ENCODE measurements around the gene FAM163A.
A peak's percentile ranks its signal among the peaks of the same experiment; 100 is the strongest.
"Not testable (repeated sequence)": the region's sequence is repeated elsewhere in the genome, so short reads cannot be mapped to it uniquely, and the experiment has no call there.

The FAM163A gene

DNA sequence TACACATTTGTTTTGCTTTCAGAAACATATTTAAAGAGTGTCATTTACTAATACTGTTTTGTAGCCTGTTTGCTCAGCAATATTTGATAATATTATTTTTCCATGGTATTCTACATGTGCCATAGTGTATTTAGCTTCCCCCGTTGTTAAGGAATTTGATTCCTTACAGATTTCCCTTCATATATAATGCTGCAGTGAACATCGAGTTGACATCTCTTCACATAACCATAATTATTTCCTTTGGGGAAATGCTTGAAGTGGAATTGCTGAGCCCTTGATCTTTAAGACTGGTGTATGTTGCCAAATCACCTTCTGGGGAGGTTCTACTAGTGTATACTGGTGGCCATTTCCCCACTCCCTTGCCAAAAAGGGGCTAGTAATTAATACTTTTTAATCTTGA, 42.6 kb downstream of the FAM163A start:
- no peak for DNase-seq (ENCODE audit: low read depth)
- no peak overlapping the region for H3K4me3 ChIP-seq (ENCODE audit: low read depth, low read length)

DNA sequence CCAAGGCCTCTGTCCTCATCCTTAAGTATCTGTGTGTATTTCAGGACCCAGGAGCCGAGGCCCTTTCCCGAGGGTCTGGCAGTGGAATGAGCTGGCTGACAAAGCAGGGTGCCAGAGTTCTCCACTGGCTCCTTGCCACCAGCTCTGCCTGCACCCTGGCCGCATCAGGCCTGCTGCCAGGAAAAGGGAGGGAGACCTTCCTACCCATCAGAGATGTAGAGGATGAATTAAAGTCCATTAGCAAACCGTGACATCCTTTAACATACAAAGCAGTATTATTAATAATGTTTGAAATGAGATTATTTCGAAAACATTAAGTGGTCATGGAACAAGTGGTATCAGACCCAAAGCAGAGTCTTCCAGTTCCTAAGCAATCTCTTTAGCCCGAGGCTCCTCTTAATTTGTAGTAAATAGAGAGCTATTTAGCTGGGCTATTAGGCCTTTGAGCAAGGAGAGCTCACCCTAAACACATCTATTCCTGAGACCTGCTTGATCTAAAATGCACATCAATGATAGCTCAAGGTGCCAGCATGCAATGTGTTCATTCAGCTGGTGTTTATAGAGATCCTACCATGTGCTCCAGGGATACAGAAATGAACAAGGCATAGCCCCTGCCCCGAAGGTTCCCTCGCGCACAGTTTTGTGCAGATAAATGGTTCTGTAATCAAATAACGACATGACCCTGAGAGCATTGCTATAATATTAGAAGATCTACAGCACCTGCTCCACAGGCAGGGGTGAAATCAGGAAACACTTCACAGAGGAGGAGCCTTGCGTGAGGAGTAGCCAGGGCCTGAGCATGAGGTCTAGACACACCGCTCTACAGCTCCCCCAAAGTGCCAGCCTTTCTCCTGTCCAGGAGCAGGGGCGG, 44.0 kb downstream of the FAM163A start:
- no peak for DNase-seq (ENCODE audit: low read depth)
- no peak overlapping the region for H3K4me3 ChIP-seq (ENCODE audit: low read depth, low read length)

DNA sequence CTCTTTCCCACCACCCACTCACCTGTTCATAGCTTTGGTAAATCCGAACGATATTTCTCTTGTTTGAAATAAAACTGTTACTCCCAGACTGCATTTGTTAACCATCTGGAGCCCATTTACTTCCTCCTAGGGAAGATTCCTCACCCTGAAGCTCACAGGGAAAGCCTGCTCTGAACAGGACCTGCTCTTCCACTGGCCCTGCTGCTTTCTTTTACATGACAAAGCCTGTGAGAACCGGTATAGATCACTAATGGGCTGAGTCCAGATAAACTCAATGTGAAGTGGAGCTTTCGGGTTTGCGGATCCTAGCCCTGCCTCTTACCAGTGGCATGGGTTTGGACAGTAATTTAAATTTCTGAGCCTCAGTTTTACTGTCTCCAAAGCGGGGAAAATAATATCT, 45.2 kb downstream of the FAM163A start:
- no peak overlapping the region for H3K4me3 ChIP-seq (ENCODE audit: low read depth, low read length)
- no peak for DNase-seq (ENCODE audit: low read depth)

DNA sequence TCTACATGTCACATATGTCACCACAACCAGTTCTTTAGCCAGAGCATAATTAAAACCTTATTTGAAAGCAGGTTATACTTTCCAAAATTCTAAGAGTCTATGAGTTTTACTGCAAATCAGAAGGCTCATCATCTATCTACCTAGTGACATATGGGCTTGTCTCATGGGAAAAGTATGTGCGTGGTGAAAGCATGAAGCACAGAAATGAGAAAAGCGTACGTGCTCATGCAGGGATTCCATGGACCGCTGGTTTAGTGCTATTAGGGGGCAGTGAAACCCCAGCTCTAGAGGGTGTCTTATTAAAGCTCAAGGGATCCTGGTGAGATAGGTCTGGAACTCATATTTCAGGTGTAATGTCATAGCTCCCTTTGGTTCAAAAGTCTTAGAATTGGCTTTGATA, 50.2 kb downstream of the FAM163A start:
- no peak for DNase-seq (ENCODE audit: low read depth)
- no peak overlapping the region for H3K4me3 ChIP-seq (ENCODE audit: low read depth, low read length)

DNA sequence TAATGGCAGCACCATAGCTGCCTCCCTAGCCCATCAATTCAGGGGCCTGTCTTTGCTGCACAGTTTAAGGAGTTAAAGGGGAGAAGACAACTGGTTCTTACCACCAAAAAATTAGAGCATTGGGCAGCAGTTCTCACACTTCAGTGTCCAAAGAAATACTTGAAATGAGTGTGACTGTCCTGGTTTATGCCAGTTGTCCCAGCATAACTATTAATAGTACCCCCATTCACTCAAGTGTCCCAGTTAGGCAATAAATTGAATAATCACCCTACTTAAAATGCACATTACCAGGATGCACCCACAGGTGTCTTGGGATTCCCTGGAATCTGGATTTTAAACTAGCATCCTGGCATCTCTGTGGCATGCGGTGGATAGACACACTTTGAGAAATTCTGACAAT, 51.1 kb downstream of the FAM163A start:
- DNase-seq (ENCODE audit: low read depth), result no peak
- no peak overlapping the region for H3K4me3 ChIP-seq (ENCODE audit: low read depth, low read length)

DNA sequence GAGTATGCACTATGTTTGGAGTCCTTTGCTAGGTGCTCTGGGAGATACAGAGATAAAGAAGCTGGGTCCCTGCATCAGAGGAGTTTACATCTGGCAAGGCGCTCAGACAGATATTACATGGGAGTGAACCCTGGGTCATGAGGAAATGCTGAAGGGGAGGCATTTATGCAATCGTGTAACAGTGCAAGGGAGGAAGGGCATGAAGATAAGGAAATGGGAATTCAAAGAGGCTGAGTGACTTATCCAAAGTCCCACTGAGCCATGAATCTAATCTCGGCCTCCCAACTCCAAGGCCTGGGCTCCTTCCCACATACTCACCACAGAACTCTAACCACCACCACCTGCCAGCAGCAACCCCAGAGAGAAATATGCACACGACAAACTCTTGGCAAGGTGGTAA, 51.6 kb downstream of the FAM163A start:
- DNase-seq (ENCODE audit: low read depth), result no peak
- H3K4me3 ChIP-seq (ENCODE audit: low read depth, low read length), result no peak overlapping the region

DNA sequence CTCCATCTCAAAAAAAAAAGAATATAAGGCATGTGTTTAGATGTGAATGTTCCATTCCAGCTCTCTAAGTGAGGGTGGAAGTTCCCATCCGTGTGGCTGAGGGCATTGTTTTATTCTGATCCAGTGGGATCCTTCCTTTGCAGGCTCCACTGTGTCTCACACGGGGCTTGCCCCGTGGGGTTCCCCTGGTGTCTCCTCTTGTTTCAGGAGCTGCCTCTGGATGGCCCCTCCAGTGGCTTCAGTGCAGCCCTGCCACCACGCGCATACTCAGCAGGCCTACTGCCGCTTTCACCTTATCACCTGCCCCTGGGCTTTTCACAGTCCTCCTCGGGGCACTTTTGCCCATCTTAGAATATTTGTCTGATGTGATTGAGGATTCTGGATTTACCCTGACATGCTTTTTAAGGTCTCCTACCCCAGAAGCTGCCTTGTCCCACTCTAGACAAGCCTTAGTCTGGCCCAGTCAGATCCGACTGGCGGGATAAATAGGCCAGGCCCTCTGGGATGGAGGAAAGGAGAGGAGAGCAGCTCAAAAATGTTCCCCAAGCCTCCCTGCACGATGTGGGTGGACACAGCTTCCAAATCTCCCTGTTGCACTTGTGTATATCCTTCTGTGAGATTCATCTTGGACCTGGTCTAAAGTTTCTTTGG, 55.2 kb downstream of the FAM163A start:
- no peak for DNase-seq (ENCODE audit: low read depth)

DNA sequence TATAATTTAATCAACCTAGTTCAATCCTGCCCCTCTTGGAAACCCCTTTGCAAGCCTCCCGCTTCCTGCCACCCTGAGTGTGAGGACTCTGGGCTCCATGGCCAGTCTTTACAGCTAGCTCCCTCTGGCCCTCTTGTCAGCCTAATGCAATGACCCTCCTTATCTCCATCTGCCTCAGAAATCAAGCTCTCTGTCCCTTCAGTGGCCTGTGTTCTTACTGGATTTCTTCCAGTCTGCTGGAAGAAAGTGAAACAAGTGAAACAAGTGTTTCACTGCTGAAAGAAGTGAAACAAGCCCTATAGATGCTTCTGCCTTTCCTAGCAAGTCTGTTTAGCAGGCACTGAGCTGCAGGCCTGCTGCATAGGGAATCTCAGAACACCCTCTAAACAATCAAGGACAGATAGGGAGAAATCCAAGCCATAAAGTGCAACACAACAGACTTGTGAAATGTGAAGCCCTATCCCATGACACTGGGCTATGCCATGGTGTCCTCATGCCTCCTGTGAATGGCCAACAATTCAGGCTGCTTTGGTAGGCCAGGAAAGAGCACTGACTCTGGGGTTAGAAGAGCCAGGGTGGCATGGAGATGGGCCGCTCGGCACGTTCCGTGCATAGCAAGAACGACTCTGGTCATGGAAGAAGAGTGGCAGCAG, 55.9 kb downstream of the FAM163A start:
- DNase-seq (ENCODE audit: low read depth), result no peak

More for the DNA sequence above, 55.2 kb downstream of the FAM163A start:
- H3K4me3 ChIP-seq (ENCODE audit: low read depth, low read length), result no peak overlapping the region

DNA sequence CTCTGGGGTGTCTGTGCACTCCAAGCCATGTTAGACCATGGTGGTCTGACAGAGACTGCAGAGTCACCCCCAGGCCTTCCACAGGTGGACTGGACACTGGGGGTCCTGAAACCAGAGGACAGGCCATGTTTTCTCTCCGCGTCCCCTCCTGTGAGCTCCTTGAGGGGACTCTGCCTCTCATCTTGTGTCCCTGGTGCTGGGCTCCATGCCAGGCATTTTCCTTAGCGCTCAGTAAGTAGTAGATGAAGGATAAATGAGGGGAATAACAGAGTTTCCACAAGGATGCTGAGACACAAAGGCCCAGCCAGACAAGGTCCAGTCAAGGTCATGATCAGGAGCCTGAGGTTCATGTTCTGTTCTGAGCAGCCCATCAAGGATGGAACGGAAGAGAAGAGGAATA, 57.4 kb downstream of the FAM163A start:
- H3K4me3 ChIP-seq (ENCODE audit: low read depth, low read length), result no peak overlapping the region
- no peak for DNase-seq (ENCODE audit: low read depth)

More for the DNA sequence above, 55.9 kb downstream of the FAM163A start:
- H3K4me3 ChIP-seq (ENCODE audit: low read depth, low read length), result no peak overlapping the region

DNA sequence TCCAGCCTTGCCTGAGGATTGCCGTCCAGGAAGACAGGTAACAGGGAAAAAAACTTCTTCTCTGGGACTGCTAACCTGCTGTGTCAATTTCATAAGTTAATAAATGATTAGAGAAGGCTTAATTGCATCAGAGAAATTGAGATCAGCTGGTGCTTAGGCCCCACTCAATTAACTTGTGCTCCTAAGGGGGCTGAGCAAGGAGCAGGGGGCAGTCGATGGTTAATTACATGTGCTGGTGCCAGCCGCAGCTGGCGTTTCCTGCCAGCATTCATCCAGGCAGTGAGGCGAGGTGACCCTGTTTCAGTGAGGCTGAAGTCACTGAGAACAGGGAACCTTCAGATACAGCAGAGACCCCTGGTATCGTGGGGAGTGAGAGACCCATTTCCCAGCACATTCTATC, 60.0 kb downstream of the FAM163A start:
- no peak for DNase-seq (ENCODE audit: low read depth)
- H3K4me3 ChIP-seq (ENCODE audit: low read depth, low read length), result no peak overlapping the region

DNA sequence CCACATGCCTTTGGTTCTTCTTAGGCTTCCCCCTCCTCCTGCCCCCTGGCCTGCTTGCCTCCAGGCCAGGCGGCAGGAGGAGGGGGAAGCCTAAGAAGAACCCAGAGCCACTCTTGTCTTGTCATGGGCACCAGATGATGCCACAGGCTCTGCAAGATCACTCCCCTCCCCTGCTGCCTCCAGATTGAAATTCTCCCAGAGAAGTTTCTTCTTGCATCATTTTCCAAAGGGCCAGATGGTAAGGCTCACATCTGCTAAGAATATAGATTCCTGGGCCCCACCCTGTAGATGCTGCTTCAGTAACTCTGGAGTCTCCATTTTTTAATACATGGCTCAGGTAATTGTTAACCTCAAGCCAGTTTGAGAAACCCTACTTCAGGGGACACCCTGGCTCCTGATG, 60.8 kb downstream of the FAM163A start:
- no peak for DNase-seq (ENCODE audit: low read depth)
- H3K4me3 ChIP-seq (ENCODE audit: low read depth, low read length), result no peak overlapping the region

DNA sequence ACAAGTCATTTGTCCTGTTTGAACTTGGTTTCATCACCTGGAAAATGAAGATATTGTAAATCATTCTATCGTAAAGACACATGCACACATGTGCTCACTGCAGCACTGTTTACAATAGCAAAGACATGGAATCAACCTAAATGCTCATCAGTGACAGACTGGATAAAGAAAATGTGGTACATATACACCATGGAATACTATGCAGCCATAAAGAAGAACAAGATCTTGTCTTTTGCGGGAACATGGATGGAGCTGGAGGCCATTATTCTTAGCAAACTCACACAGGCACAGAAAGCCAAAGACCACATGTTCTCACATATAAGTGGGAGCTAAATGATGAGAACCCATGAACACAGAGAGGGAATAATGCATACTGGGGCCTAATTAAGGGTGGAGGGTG, 61.3 kb downstream of the FAM163A start:
- not testable (repeated sequence) for H3K4me3 ChIP-seq (ENCODE audit: low read depth, low read length); DNase-seq (ENCODE audit: low read depth)

DNA sequence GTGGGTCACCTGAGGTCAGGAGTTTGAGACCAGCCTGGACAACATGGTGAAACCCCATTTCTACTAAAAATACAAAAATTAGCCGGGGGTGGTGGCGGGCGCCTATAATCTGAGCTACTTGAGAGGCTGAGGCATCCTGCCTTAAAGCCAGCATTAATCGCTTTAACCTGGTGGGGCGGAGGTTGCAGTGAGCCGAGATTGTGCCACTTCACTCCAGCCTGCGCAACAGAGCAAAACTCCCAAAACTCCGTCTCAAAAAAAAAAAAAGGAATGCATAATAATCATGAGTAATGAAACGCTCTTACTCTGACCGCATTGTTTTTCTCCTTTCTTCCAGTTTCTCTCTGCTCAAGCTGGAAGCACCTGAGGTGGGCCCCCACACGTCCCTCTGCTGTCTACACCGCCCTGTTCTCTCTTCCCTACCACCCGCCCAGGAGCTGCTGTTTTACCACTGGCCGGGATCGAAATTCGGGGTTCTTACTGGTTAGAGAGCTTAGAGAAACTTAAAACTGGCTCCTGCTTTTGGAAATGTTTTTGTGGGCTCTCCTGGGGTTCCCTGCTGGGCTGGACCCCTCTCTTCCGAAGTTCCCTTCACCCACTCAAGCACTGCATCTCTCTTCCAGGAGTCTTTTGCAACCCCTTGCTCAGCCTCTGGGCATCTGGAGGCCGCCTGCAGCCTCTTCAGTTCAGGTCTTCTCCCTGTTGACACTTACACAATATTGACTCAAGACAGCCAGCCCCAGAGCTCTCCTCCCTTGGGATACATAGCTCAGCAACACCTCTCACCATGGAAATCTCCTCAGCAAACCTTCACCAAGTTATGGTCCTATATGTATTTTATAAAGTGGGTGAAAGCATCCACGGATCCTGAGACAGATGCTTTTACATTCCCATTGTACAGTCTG, 62.5 kb downstream of the FAM163A start:
- no peak overlapping the region for H3K4me3 ChIP-seq (ENCODE audit: low read depth, low read length)
- DNase-seq (ENCODE audit: low read depth), result no peak

DNA sequence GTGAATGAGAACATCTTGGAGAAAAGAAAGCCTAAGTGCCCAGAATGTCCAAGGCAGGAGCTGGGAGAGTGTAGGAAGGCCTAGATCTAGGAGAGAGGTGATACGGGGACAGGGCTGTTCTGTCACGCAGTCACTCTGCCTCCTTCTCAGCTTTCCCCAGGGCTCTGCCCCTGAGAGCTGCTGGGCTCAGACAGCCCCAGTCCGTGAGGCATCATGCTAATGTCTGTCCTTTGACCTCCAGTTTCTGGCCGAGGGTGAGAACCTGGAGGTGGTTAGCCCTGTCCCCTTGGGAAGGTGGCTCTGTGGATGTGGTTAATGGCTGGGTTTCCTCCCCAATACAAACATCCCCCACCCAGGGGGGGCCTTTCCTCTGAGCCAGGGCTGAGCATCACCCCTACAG, 63.2 kb downstream of the FAM163A start:
- DNase-seq (ENCODE audit: low read depth), result no peak
- no peak overlapping the region for H3K4me3 ChIP-seq (ENCODE audit: low read depth, low read length)

DNA sequence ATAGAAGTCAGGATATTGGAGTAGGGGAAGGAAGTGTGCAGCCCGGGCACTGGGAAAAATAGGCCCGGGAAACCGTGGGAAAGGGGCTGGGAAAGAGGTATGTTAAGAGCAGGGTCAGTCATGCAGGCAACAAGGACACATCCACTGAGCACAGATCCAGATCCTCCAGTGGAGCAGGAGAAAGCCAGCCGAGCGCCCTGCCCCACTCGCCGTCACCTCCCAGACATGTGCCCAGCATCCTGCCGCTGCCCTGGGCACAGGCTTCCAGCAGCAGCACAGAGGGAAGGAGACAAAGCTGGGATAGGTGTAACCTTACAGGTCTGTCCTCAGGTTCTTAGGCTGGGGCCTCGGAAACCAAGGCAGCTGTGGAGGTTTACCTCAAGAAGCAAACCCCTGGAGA, 64.2 kb downstream of the FAM163A start:
- no peak for DNase-seq (ENCODE audit: low read depth)
- H3K4me3 ChIP-seq (ENCODE audit: low read depth, low read length), result no peak overlapping the region

DNA sequence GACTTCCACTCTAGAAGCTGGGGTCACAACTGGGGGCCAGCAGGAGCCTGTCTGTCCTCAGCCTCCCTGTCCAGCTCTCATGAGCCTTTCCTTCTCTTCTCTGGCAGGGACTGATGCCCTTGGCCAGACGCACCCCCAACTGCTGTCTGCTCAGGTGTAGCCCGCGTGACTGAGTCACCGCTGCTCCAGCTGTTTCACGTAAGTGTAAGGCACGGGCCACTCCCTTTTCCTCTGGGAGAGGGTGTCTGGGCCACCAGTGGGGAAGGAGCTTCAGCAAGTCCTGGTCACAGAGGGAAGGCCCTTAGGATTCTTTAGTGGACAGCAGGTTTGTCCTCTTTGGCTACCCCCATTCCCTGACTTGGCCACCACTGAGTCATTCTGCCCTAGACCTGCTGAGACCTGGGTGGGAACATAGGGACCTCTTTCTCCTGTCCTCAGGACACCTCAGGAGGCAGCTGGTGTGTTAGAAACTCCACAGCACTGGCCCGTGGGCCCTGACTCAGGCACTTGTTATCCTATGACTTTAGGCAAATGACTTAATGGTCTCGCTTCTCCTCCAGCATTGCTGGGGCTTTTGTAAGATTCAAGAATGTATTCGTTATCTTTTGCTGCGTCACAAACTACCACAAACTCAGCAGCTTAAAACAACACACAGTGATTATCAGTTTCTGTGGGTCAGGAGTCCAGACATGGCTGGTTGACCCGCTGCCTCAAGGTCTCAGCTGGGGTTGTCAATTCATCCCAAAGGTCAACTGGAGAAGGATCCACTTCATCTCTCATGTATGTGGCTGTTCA, 64.8 kb downstream of the FAM163A start:
- no peak overlapping the region for H3K4me3 ChIP-seq (ENCODE audit: low read depth, low read length)
- DNase-seq (ENCODE audit: low read depth), result no peak

DNA sequence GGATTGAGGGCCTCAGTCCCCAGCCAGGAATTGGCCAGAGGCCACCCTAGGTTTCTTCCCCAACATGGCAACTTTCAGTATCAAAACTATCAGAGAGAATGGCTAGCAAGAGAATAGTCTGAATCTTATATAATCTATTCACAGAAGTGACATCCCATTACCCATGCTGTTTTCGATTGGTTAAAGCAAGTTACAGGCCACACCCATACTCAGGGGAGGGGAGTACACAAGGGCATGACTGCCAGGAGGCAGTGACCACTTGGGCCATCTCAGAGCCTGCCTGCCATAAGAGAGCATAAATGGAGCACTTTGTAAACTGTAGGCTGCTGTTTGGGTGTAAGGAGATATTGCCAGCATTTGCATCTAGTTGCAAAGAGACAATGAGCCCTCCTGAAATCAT, 65.4 kb downstream of the FAM163A start:
- H3K4me3 ChIP-seq (ENCODE audit: low read depth, low read length), result no peak overlapping the region
- DNase-seq (ENCODE audit: low read depth), result no peak

DNA sequence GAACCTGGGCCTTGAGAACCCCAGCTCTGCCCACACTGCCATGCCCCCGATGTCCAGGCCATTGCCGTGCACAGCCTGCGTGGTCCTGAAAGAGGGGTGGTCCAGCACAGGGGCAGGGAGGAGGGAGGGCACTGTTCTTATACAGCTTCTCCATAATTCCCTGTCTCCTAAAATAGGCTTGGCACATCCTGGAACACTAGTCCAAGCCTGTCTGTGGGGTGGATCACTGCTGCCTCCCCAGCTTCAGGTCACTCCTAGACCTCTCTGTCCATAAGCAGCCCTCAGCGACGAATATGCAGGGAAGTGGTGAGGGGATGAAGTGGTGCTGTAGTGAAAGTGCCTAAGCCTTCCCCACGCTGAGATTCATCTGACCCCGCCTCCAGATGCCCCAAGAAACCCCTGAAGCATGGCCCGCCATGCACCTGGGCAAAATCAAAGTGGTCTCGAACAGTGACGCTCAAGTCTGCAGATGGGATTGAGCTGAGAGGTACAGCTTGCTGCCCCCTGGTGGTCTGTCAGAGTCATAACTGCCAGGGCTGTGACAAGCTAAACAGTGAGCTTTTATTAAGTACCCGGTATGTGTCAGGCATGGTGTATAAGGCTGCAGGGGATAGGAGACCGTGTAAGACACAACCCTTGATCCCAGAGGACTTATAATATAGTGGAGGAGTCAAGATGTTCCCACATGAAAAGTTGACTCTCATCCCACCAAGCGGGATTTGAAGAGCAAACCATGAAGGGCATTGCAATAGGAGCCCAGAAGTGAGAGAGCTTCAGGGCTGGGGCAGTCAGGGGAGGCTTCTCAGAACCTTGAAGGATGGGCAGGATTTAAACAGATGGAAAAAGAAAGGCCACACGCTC, 66.6 kb downstream of the FAM163A start:
- no peak overlapping the region for H3K4me3 ChIP-seq (ENCODE audit: low read depth, low read length)
- peak; percentile 23 for DNase-seq (ENCODE audit: low read depth)

Data from skeletal muscle cell (primary cell).